H1 (cell line): ENCODE data around the gene ACP3. TPM values are rescaled to one million over a fixed set of nuclear protein-coding genes. Genes with fewer than 3 reads are reported as not detected.

ENCODE experiments used
- CTCF ChIA-PET: fragments of 300-600 bp; sonication (Branson Sonifier 250); formaldehyde crosslinking; loops from one replicate; lab custom pipeline; 2021; ENCODE audit not compliant: partially characterized antibody; lab: Charles Lee
- POLR2A ChIA-PET: fragments of 300-600 bp; sonication (Branson Sonifier 250); formaldehyde crosslinking; loops from one replicate; lab custom pipeline; 2021; ENCODE audit warnings: inconsistent platforms; ENCODE audit not compliant: partially characterized antibody; lab: Charles Lee
- DNase-seq, 2 experiments: peaks; one replicate each; pipeline versions ENCODE4 v3.0.0 to v3.0.0-alpha.2; 2010 to 2022; ENCODE audit warnings: low spot score in 2 of 2, low read depth in 1 of 2, mixed read lengths in 1 of 2
- FAIRE-seq: peaks from 2 replicates; lab custom pipeline; 2011; peaks lifted over from hg19 to GRCh38; lab: Jason Lieb, UNC
- H2AFZ ChIP-seq: 2 replicates; pipeline ENCODE4 v1.8.1; 2012; ENCODE audit warnings: low read length, inconsistent platforms
- H2AK5ac ChIP-seq: 2 replicates; pipeline ENCODE4 v1.6.1; 2013; ENCODE audit warnings: low read depth, low read length
- H2BK120ac ChIP-seq: replicated peaks from 2 replicates; pipeline ENCODE3; 2013; ENCODE audit warnings: low read depth, low read length, inconsistent platforms
- H2BK12ac ChIP-seq: 2 replicates; pipeline ENCODE4 v1.6.1; 2013; ENCODE audit warnings: low read depth, low read length
- H2BK15ac ChIP-seq: 2 replicates; pipeline ENCODE4 v1.6.1; 2013; ENCODE audit warnings: low read length
- H2BK20ac ChIP-seq: 2 replicates; pipeline ENCODE4 v1.6.1; 2013; ENCODE audit warnings: low read length
- H2BK5ac ChIP-seq: 2 replicates; pipeline ENCODE4 v1.6.1; 2013; ENCODE audit warnings: low read depth, low read length
- H3K14ac ChIP-seq: 2 replicates; pipeline ENCODE4 v1.6.1; 2013; ENCODE audit warnings: inconsistent platforms; ENCODE audit not compliant: insufficient read length
- H3K18ac ChIP-seq: 2 replicates; pipeline ENCODE4 v1.6.1; 2013; ENCODE audit warnings: low read length; ENCODE audit errors: extremely low read depth
- H3K23ac ChIP-seq: 2 replicates; pipeline ENCODE4 v1.6.1; 2013; ENCODE audit warnings: inconsistent platforms; ENCODE audit not compliant: insufficient read length
- H3K23me2 ChIP-seq: 2 replicates; pipeline ENCODE4 v1.6.1; 2013; ENCODE audit warnings: low read depth, low read length
- H3K27ac ChIP-seq: 2 replicates; pipeline ENCODE4 v1.6.1; 2011; ENCODE audit warnings: low read depth, low read length, inconsistent platforms
- H3K27me3 ChIP-seq, 4 experiments: replicated peaks in 1 of 4; 1 replicate in 1 of 4; 2 replicates in 3 of 4; pipeline versions ENCODE4 v1.6.1 to v1.8.1; 2011 to 2013; ENCODE audit warnings: low read length in 3 of 4, mild to moderate bottlenecking in 3 of 4, inconsistent platforms in 2 of 4, mixed read lengths in 2 of 4, moderate library complexity in 1 of 4; ENCODE audit not compliant: control insufficient read depth in 3 of 4, insufficient read depth in 3 of 4; ENCODE audit errors: extremely low read depth in 1 of 4
- H3K36me3 ChIP-seq, 4 experiments: 2 replicates each; pipeline versions ENCODE4 v1.6.1 to v1.8.1; 2011 to 2013; ENCODE audit warnings: mild to moderate bottlenecking in 4 of 4, low read length in 3 of 4, moderate library complexity in 2 of 4, control low read depth in 1 of 4, inconsistent platforms in 1 of 4; ENCODE audit not compliant: insufficient read depth in 4 of 4, control insufficient read depth in 2 of 4
- H3K4ac ChIP-seq: replicated peaks from 2 replicates; pipeline ENCODE3; 2013; ENCODE audit warnings: low read length, low read depth, mixed read lengths, inconsistent platforms; ENCODE audit not compliant: insufficient read length
- H3K4me1 ChIP-seq, 4 experiments: replicated peaks in 1 of 4; 1 replicate in 1 of 4; 2 replicates in 3 of 4; pipeline versions ENCODE4 v1.6.1 to v1.8.1; 2011 to 2013; ENCODE audit warnings: low read length in 3 of 4, inconsistent platforms in 2 of 4, mixed read lengths in 1 of 4; ENCODE audit not compliant: insufficient read depth in 4 of 4, control insufficient read depth in 3 of 4
- H3K4me2 ChIP-seq, 2 experiments: 2 replicates each; pipeline versions ENCODE4 v1.6.1 to v1.8.1; 2011 to 2013; ENCODE audit warnings: low read depth in 2 of 2, low read length in 2 of 2, control low read depth in 1 of 2, inconsistent platforms in 1 of 2, mild to moderate bottlenecking in 1 of 2; ENCODE audit not compliant: insufficient read depth in 1 of 2
- H3K4me3 ChIP-seq, 4 experiments: fragments of 200-600, 300-600 bp in 1 of 4; sonication (generic), shearing (Covaris generic), sonication (Bioruptor Twin) in 1 of 4; 2 replicates each; pipeline versions ENCODE4 v1.5.1 to v1.8.1; 2011 to 2016; ENCODE audit warnings: low read length in 4 of 4, low read depth in 3 of 4, control low read depth in 2 of 4, inconsistent platforms in 2 of 4, mild to moderate bottlenecking in 2 of 4, mixed read lengths in 1 of 4, moderate library complexity in 1 of 4; ENCODE audit not compliant: insufficient read depth in 2 of 4; ENCODE audit errors: extremely low read depth in 1 of 4
- H3K56ac ChIP-seq: replicated peaks from 2 replicates; pipeline ENCODE3; 2013; ENCODE audit warnings: low read depth, mild to moderate bottlenecking, mixed read lengths, low read length, inconsistent platforms; ENCODE audit not compliant: insufficient read length
- H3K79me1 ChIP-seq: 2 replicates; pipeline ENCODE4 v1.6.1; 2013; ENCODE audit warnings: low read depth, low read length, control low read depth
- H3K79me2 ChIP-seq, 2 experiments: 2 replicates each; pipeline versions ENCODE4 v1.6.1 to v1.8.1; 2012 to 2013; ENCODE audit warnings: low read length in 2 of 2, mild to moderate bottlenecking in 2 of 2, inconsistent platforms in 1 of 2; ENCODE audit not compliant: insufficient read depth in 2 of 2, control insufficient read depth in 1 of 2
- H3K9ac ChIP-seq, 4 experiments: replicated peaks in 1 of 4; 1 replicate in 1 of 4; 2 replicates in 3 of 4; pipeline versions ENCODE4 v1.6.1 to v1.8.1; 2011 to 2013; ENCODE audit warnings: low read depth in 3 of 4, low read length in 3 of 4, control low read depth in 2 of 4, mild to moderate bottlenecking in 2 of 4, moderate library complexity in 2 of 4, inconsistent platforms in 1 of 4; ENCODE audit errors: extremely low read depth in 1 of 4
- H3K9me3 ChIP-seq, 2 experiments: 2 replicates each; pipeline versions ENCODE4 v1.6.1 to v1.8.1; 2012 to 2013; ENCODE audit warnings: mild to moderate bottlenecking in 2 of 2, moderate library complexity in 2 of 2, control low read depth in 1 of 2, inconsistent platforms in 1 of 2, low read depth in 1 of 2, low read length in 1 of 2, mixed read lengths in 1 of 2; ENCODE audit not compliant: insufficient read depth in 2 of 2
- H4K20me1 ChIP-seq, 2 experiments: replicated peaks in 1 of 2; 2 replicates each; pipeline versions ENCODE3 to v1.8.1; 2011 to 2013; ENCODE audit warnings: inconsistent platforms in 2 of 2, low read length in 2 of 2, mild to moderate bottlenecking in 1 of 2; ENCODE audit not compliant: insufficient read depth in 2 of 2, control insufficient read depth in 1 of 2
- H4K5ac ChIP-seq: 2 replicates; pipeline ENCODE4 v1.6.1; 2013; ENCODE audit warnings: low read length, low read depth, mixed read lengths, inconsistent platforms; ENCODE audit not compliant: insufficient read length
- H4K8ac ChIP-seq: 2 replicates; pipeline ENCODE4 v1.8.0; 2013; ENCODE audit warnings: mild to moderate bottlenecking, moderate library complexity, low read length, inconsistent platforms; ENCODE audit not compliant: insufficient read depth; ENCODE audit errors: extremely low read depth
- H4K91ac ChIP-seq: replicated peaks from 2 replicates; pipeline ENCODE3; 2013; ENCODE audit warnings: low read length, mixed read lengths, inconsistent platforms; ENCODE audit not compliant: insufficient read length
- NRF1 ChIP-seq: IDR thresholded peaks from 2 replicates; pipeline ENCODE4 v1.6.1; 2011; ENCODE audit warnings: mild to moderate bottlenecking, low read depth, low read length, improper control_type of control experiment
- SAP30 ChIP-seq: fragments of 300-600 bp; sonication (generic); IDR thresholded peaks from 2 replicates; pipeline ENCODE4 v1.7.1; 2012; ENCODE audit warnings: low read length, moderate library complexity, mild to moderate bottlenecking, inconsistent platforms; ENCODE audit not compliant: insufficient read depth, insufficient replicate concordance
- SIN3A ChIP-seq, 2 experiments: IDR thresholded peaks in 1 of 2; conservative IDR thresholded peaks in 1 of 2; 2 replicates each; pipeline ENCODE4 v1.6.1; 2011 to 2012; ENCODE audit warnings: low read length in 2 of 2, improper control_type of control experiment in 1 of 2, low read depth in 1 of 2, mild to moderate bottlenecking in 1 of 2
- SP2 ChIP-seq: IDR thresholded peaks from 2 replicates; pipeline ENCODE4 v1.6.1; 2012; ENCODE audit warnings: mild to moderate bottlenecking, low read length, inconsistent platforms
- WGBS, 2 experiments: shearing (Covaris generic) in 1 of 2; methylation state at CpG; one replicate each; pipeline versions ENCODE4 v1.1.6 to v1.1.7; 2013 to 2015; ENCODE audit warnings: low lambda C conversion rate in 2 of 2, mixed read lengths in 2 of 2, inconsistent platforms in 1 of 2, low coverage in 1 of 2, missing lambda C conversion rate in 1 of 2; ENCODE audit not compliant: insufficient replicate concordance in 2 of 2, insufficient coverage in 1 of 2, insufficient read length in 1 of 2; ENCODE audit errors: extremely low coverage in 1 of 2, missing lambda C conversion rate in 1 of 2; 5-methylcytosine and 5-hydroxymethylcytosine counted together
- polyA plus RNA-seq, 7 experiments: library from polyadenylated mRNA; depleted of rRNA in 3 of 7; stranded (reverse) in 5 of 7; unstranded in 2 of 7; fragments of >200 nt in 5 of 7; fragments of 200-250 nt in 2 of 7; gene quantifications; 1 replicate in 5 of 7; 2 replicates in 1 of 7; 4 replicates in 1 of 7; pipeline versions ENCODE4 v1.2.1 to v1.2.3, GENCODE V29; 2011 to 2013; ENCODE audit warnings: missing spikeins in 2 of 7, mixed read lengths in 2 of 7
- total RNA-seq: library from RNA; stranded (reverse); fragmentation: NEBNext Ultra II Directional; extraction: Animal tissue kit (Norgen Biotek cat#: 25700); gene quantifications from 2 replicates; pipeline ENCODE4 v1.2.1, GENCODE V29; 2021

The ACP3 gene
- total and polyA plus RNA-seq, 2 of the 8 experiments (the other 6 are each of a cell fraction or from before 2014, with no cell fraction given), result 1.2 to 1.4 TPM

GRCh38 chr3:132332508-132332907 is 15.3 kb downstream of the ACP3 start:
- TF ChIP-seq SIN3A (conservative IDR thresholded peaks at IDR 0.05 in 1 of 2, IDR thresholded peaks at IDR 0.05 in 1 of 2; ENCODE audit: low read depth in 1 of 2, low read length in 2 of 2) (no peak), SAP30 (no peak), NRF1 (no peak), SP2 (no peak)
- H2BK20ac ChIP-seq, result no peak overlapping the region
- H2AK5ac ChIP-seq, result no peak overlapping the region
- POLR2A ChIA-PET, result no interaction called here
- H2BK120ac ChIP-seq, result no peak overlapping the region
- H3K23ac ChIP-seq, result no peak overlapping the region
- no peak overlapping the region for H2AFZ ChIP-seq
- H2BK15ac ChIP-seq, result no peak overlapping the region
- no peak overlapping the region for H2BK12ac ChIP-seq
- no peak overlapping the region for H2BK5ac ChIP-seq
- DNase-seq, result no peak
- FAIRE-seq, result no peak
- H3K9ac ChIP-seq, result no peak overlapping the region
- no peak overlapping the region for H3K4ac ChIP-seq
- no peaks in the 10 kb centered on the region for H3K9me3 ChIP-seq
- H4K5ac ChIP-seq, result no peak overlapping the region
- no peak overlapping the region for H3K56ac ChIP-seq
- 80% methylated on average over 1 of the region's 1 CpG; no CpG with 5 or more reads in 1 of the 2 experiments for WGBS, 2 experiments
- H4K20me1 ChIP-seq, result no peaks in the 10 kb centered on the region
- H3K79me1 ChIP-seq, result no peaks in the 10 kb centered on the region
- H3K27me3 ChIP-seq, result peaks cover 0 to 2% (median 0%) of the 10 kb centered on the region in 4 experiments; a peak in 1 of 7 replicates
- no peak overlapping the region for H3K18ac ChIP-seq
- no peaks in the 10 kb centered on the region for H3K36me3 ChIP-seq
- no peak overlapping the region for H3K27ac ChIP-seq
- no peak overlapping the region for H4K91ac ChIP-seq
- CTCF ChIA-PET, result interaction anchor here (0.7 to 9.6 kb wide), 5 partner anchors 11 to 74 kb away, joined by 3 to 80 read pairs (median 6); no protein-coding TSS in a partner anchor
- peaks cover 0 to 4% (median 1%) of the 10 kb centered on the region in 4 experiments; a peak in 1 of 7 replicates for H3K4me1 ChIP-seq
- H4K8ac ChIP-seq, result no peak overlapping the region
- peaks cover 2% of the 10 kb centered on the region; the same call in 1 of the 2 replicates for H3K23me2 ChIP-seq
- no peak overlapping the region for H3K4me2 ChIP-seq
- H3K4me3 ChIP-seq, result no peak overlapping the region
- H3K14ac ChIP-seq, result no peak overlapping the region
- H3K79me2 ChIP-seq, result no peaks in the 10 kb centered on the region
